Urinary bladder (tissue), 4 donors: ENCODE measurements around the gene CHKA. TPM values are rescaled to one million over a fixed set of nuclear protein-coding genes. Genes with fewer than 3 reads are reported as not detected.

Source experiments
- DNase-seq: peaks from one replicate; pipeline ENCODE4 v3.0.0-alpha.2; 2015; ENCODE audit errors: extremely low spot score
- H3K27ac ChIP-seq: one replicate; pipeline ENCODE4 v1.5.1; 2013; ENCODE audit warnings: low read depth, mild to moderate bottlenecking, moderate library complexity
- H3K36me3 ChIP-seq: one replicate; pipeline ENCODE4 v1.6.1; 2013; ENCODE audit warnings: mild to moderate bottlenecking, moderate library complexity; ENCODE audit not compliant: insufficient read depth
- H3K4me1 ChIP-seq: one replicate; pipeline ENCODE4 v1.6.1; 2013; ENCODE audit warnings: mild to moderate bottlenecking, moderate library complexity; ENCODE audit not compliant: insufficient read depth
- H3K4me3 ChIP-seq: one replicate; pipeline ENCODE4 v1.5.1; 2013; ENCODE audit warnings: low read depth, low read length
- WGBS: extraction: QIAGEN DNeasy Blood & Tissue Kit; methylation state at CpG from one replicate; pipeline ENCODE4 v1.1.7; 2013; 5-methylcytosine and 5-hydroxymethylcytosine counted together
- polyA plus RNA-seq: library from polyadenylated mRNA; stranded (reverse); fragments of 200-250 nt; gene quantifications from one replicate; pipeline ENCODE4 v1.2.3, GENCODE V29; 2013
- total RNA-seq: library from RNA; depleted of rRNA; stranded (reverse); fragments of >200 nt; gene quantifications from one replicate; pipeline ENCODE4 v1.2.3, GENCODE V29; 2014
- donor health status: healthy with polysubstance abuse.
- donor health status: healthy.

CHKA gene
- total and polyA plus RNA-seq, 2 donors: 20.2 to 26.2 TPM

DNA sequence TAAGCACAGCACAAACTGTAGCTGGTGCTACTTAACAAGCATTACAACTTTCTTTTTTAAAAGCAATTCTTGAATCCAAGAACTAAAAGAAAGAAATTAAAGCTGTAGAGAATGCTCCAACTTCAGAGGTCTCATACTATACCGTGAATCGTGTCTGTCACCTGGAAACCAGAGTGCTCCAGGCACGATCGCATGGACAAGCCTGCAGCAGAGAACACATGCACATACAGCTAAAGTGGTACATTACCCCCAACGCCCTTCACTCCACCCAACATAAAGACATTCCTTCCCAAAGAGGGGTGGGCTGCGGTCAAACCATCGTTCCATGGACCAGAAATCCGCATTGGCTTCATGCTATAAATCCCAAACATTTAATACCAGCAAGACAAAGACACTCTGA lies 31.5 kb downstream of the CHKA start:
- Histone ChIP-seq H3K27ac (no peak overlapping the region), H3K4me3 (no peak overlapping the region), H3K36me3 (no peaks in the 10 kb centered on the region), H3K4me1 (no peaks in the 10 kb centered on the region)
- no peak for DNase-seq
- WGBS: 93% methylated on average over 8 of the region's 8 CpGs

DNA sequence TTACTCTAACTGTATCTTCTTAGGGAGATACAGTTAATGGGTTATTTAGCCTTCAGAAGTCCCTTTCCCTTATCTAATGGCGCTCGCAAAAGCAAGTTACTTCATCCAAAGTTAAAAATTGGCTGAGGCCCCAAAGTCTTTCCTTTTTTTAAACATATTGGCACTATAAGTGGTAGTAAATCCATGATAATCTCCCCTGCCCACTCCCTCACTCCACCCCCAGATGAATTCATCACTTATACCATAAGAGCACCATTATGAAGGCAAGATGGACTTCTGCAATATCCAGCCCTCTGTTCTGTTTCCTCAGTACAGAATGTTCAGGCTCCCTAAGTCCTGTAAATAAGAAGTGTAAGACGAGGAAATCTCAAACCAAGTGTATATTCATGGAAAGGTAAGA lies 37.7 kb downstream of the CHKA start:
- H3K4me1 ChIP-seq: no peaks in the 10 kb centered on the region
- 74% methylated on average over 3 of the region's 3 CpGs for WGBS
- H3K4me3 ChIP-seq: no peak overlapping the region
- H3K27ac ChIP-seq: no peak overlapping the region
- DNase-seq: no peak
- no peaks in the 10 kb centered on the region for H3K36me3 ChIP-seq

DNA sequence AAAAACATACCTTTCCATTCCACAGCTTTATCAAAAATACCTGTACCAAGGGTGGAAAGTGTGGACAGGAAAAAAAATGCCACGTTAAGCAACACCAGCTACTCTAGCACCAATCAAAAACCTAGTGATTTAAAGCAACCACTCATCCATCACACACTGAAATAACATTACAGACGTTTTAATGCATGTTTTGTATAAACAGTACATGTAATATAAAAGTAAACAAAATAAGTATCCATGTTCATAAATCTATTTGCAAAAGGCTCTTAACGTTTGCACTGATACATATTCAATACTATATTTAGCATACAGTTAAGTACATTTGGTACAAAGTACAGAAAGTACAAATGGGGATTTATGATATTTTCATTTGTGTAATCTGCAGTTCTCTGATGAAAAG lies 38.7 kb downstream of the CHKA start:
- Histone ChIP-seq H3K4me3 (no peak overlapping the region), H3K4me1 (no peaks in the 10 kb centered on the region), H3K27ac (no peak overlapping the region), H3K36me3 (no peaks in the 10 kb centered on the region)
- 31% methylated on average over 3 of the region's 3 CpGs for WGBS
- DNase-seq: no peak

DNA sequence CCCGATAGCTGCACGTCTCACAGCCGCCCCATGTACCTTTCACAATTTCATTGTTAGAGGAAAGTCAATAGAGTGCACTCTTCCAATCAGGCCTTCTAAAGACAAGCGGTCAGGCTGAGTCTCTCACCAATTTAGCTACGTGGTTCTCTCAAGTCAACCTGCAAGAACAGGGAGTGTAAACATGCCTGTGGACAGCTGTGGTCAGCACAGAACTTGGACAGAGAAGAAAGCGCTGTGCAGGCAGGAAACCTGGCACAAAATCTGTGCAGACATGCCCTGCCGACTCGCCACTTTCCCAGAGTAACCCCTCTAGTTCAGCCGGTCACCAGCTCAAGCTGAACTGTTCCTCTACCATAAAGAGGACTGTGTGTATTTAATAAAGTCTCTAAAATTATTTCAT lies 39.5 kb downstream of the CHKA start:
- Histone ChIP-seq H3K27ac (no peak overlapping the region), H3K4me3 (no peak overlapping the region), H3K4me1 (no peaks in the 10 kb centered on the region), H3K36me3 (no peaks in the 10 kb centered on the region)
- DNase-seq: peak; percentile 45
- WGBS: 61% methylated on average over 9 of the region's 9 CpGs

DNA sequence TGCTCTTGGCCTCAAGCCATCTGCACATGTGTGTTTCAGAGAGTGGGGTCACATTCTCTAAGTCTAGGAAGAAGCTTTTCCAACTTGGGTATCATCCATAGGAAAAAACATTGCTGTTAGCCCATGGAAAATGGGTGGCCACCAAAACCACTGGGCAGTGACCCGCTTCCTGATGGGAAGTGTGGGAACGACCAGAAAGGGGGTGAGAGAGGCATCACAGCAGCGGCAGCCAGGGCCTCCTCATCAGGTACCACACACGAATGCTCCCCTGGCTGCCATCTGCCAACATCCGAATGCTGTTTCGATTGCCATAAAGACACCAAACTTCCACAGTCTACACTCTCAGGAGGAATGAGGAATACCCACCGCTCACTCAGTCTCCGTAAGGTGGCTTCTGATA lies 40.3 kb downstream of the CHKA start:
- WGBS: 96% methylated on average over 8 of the region's 8 CpGs

DNA sequence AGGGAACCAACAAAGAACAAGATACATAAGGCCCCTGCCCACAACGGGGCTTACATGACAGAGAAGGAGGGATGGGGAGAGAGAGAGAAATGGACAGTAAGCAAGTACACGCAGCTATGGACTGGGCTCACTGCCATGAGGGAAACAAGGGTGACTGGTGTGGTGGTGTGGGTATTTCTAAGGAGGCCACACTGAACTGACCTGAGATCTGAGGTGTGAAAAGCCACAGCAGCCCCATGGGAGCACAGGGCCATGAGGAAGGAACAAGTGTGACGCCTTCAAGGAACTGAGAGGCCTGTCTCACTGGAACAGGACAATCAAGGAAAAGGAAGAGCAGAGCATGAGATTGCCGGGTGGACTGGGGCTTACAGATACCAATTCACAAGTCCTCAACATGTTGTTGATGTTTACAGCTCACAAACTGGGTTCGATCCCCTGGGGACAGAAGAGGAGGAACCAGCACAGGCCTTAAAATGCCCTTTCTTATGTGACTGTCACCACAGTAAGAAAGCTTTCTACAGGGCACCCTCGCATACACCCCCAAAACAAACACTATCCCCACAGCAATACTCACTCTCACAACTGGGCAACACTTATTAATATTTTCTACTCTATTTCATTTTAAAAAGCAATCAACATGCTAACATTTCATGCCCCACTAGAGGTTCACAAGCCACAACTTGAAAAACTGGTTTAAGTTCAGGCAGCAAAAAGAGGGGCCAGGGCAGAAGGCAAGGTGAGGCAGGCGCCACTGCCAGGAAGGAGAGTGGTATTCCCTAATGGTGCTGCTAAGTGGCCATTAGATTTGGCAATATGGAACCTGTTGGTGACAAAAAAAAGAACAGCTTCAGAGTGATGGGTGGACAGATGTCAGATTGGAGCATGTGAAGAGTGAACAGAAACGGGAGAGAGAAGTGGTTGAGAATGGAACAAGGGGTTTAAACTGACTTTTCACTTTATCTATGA lies 43.3 kb downstream of the CHKA start:
- Histone ChIP-seq H3K4me1 (no peaks in the 10 kb centered on the region), H3K4me3 (no peak overlapping the region), H3K36me3 (no peaks in the 10 kb centered on the region), H3K27ac (no peak overlapping the region)
- DNase-seq: no peak
- WGBS: 72% methylated on average over 8 of the region's 8 CpGs

More for the DNA sequence above, 40.3 kb downstream of the CHKA start:
- Histone ChIP-seq H3K27ac (peak overlapping the region; percentile 19), H3K4me3 (no peak overlapping the region), H3K36me3 (no peaks in the 10 kb centered on the region), H3K4me1 (no peaks in the 10 kb centered on the region)
- DNase-seq: no peak

DNA sequence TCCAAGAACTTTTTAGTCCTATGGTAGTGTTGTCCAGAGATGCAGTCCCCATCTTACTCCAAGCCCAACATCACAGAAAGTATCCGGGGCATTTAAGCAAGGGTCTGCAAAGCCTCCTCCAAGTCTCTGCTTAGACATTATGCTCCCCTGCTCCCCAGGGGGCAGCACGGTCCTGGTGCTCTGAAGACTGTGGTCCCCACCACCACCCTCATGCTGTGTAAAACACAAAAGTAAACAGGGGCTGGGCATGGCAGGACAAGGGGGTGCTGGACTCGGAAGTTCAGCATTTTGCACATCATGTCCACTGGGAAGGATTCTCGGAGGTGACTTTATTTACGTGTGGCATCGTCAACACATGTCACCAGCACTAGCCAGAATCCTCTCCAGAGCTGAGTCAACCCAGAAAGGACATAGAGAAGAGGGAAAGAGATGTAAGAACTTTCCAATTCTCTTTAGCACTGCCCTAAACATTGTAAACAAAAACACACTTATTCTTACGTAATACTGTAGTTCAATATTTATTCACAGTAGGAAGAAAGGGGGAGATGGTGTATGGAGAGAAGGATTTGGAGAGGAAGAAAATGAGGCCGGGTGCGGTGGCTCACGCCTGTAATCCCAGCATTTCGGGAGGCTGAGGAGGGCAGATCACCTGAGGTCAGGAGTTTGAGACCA lies 44.7 kb downstream of the CHKA start:
- no peaks in the 10 kb centered on the region for H3K36me3 ChIP-seq
- no peak for DNase-seq
- no peak overlapping the region for H3K27ac ChIP-seq
- 71% methylated on average over 11 of the region's 11 CpGs for WGBS
- H3K4me3 ChIP-seq: no peak overlapping the region
- H3K4me1 ChIP-seq: no peaks in the 10 kb centered on the region

DNA sequence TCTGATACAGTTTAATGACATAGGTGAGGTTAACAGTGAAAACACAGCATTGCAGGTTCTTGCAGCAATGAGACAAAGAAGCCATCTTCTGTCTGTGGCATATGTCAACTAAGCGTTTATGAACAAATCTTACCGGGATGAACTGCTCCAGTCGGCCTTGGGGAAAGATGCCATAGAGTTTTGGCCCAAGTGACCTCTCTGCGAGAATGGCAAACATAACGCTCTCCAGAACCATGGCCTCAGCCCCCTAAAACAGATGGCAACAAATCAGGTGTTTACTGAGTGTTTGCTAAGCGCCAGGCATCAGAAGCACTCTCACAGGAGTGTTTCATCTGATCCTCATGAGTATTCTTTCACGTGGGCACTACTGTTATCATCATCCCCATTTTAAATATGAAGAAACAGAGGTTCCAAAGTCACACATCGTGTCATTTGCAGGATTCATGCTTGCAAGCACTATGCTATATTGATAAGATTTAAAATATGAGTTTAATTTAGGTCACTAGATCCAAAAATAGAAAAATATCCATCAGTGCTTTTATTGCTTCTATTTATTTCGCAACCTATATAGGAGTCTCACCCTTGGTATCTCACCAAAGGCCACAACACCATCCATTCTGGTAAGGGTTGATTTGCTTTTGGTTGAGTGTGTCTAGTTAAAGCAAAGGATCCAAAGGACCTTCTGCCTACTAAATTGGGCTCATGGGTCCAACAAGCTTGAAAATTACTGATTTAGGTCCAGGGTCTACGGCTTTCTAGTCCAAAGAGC lies 46.4 kb downstream of the CHKA start:
- no peak for DNase-seq
- H3K4me3 ChIP-seq: no peak overlapping the region
- H3K36me3 ChIP-seq: peaks cover 1% of the 10 kb centered on the region
- no peak overlapping the region for H3K27ac ChIP-seq
- WGBS: 91% methylated on average over 10 of the region's 10 CpGs
- no peaks in the 10 kb centered on the region for H3K4me1 ChIP-seq

DNA sequence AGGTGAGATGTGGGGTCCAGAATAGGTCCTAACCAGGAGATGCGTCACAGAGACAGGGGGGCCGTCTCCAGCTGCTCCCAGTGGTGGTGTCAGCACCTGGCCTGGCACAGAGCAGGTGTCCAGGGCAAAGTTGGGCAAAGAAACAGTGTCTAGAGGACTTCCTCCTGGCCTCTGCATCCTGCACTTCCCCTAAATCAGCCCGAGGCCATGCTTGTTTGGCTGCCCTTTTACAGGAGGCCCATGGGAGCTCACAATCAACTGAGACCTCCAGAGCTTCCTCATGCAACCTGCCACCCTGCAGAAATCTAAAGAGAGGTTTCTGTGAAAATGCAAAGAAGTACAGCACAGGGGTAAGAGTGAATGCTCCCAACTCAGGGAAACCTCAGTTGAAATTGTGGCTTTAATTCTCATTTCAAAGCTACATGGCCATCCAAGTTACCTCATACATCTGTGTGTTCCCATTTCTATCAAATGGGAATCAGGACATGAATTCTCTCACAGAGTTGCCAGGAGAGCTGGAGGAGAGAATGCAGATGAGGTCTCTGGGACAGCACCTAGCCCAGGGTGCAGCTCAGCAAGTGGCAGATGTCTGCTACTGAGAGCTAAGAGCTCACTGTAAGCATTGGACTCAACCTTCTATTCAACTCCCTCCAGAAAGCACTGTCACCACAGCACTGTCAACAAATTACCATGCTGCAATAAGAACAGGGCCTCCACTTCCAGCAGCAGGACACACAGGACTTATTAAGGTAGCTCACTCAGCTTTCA lies 49.7 kb downstream of the CHKA start:
- WGBS: 90% methylated on average over 3 of the region's 3 CpGs
- Histone ChIP-seq H3K36me3 (peaks cover 8% of the 10 kb centered on the region), H3K4me3 (no peak overlapping the region), H3K4me1 (no peaks in the 10 kb centered on the region), H3K27ac (no peak overlapping the region)
- no peak for DNase-seq

DNA sequence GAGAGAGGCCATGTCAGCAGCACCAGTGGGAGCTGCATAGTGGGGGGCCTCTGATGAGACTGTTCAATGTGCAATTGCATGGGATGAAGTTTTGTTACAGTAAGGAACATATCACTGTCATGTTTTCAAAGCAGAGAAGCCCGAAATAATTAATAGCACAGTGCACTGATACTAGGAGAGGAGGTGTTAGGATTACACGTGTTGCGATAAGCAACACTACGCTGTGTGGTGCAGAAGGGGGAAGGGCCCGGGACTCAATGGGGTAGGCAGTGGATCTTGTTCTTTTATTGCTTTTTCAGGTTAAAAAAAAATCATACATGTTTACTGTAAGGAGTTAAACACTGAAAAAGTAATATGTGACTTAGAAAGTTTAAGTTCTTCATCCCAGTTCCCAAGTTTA lies 53.2 kb downstream of the CHKA start:
- H3K4me3 ChIP-seq: no peak overlapping the region
- no peak overlapping the region for H3K27ac ChIP-seq
- peaks cover 8% of the 10 kb centered on the region for H3K36me3 ChIP-seq
- no peak for DNase-seq
- 93% methylated on average over 5 of the region's 5 CpGs for WGBS
- H3K4me1 ChIP-seq: no peaks in the 10 kb centered on the region

DNA sequence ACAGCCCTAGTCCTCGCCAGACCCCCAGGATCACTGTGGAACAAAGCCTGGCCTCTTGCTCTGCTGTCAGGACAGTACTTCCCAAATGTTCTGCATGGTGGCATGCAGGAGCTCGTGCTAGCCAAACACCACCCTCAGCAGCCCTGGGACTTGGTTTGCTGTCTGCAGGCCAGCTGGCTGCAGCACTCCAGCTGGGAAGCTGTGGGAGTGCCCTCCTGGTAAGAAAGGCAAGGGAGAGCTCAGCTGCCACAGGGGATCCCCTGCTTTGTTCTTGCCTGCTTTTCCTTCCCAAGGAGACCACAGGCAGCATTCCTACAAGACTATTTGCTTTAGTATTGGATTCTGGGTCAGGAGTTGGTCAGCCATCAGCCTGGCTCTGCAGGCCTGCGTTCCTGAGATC lies 54.4 kb downstream of the CHKA start:
- 92% methylated on average over 3 of the region's 3 CpGs for WGBS
- Histone ChIP-seq H3K4me1 (no peaks in the 10 kb centered on the region), H3K4me3 (no peak overlapping the region), H3K27ac (no peak overlapping the region), H3K36me3 (peaks cover 11% of the 10 kb centered on the region)
- no peak for DNase-seq

DNA sequence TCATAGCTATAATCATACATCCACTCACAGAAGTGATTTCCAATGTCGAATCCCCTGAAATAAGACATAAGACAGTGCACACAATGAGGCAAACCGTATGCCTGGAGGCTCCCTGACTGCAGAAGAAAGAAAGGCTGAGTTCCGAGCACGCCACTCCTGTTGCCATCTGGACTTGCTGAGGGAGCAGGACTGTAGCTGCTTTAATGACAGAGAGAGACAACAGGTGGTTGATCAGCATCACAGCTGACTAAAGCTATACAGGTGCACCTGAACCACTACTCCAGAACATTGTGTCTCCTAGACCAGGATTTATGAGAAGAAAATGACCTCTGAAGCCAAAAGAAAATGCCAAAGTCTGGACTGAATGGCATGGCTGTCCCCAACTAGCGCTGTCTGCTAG lies 55.3 kb downstream of the CHKA start:
- DNase-seq: no peak
- no peaks in the 10 kb centered on the region for H3K4me1 ChIP-seq
- H3K27ac ChIP-seq: no peak overlapping the region
- H3K4me3 ChIP-seq: no peak overlapping the region
- peaks cover 11% of the 10 kb centered on the region for H3K36me3 ChIP-seq
- 95% methylated on average over 5 of the region's 5 CpGs for WGBS

DNA sequence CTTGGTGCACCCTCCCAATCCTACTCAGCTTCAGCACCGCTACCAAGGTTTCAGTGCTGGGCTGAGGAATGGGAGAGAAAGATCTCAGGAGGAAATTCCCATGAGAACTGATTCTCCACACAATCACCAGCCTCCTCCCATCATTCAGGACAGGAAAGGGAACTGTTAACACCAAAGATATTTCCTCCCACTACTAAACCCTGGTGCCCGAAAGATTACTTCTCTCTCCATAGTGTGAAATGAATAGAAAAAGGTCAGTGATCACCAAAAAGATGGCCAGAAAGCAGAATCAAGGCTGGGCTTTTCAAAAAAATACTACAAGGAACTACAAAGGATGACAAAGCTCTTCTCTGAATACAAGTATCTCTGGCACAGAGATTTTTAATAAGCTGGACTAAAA lies 56.3 kb downstream of the CHKA start:
- 88% methylated on average over 2 of the region's 2 CpGs for WGBS
- Histone ChIP-seq H3K27ac (no peak overlapping the region), H3K4me1 (no peaks in the 10 kb centered on the region), H3K4me3 (no peak overlapping the region), H3K36me3 (peaks cover 11% of the 10 kb centered on the region)
- no peak for DNase-seq
